Gastrocnemius medialis (tissue), 4 donors: ENCODE measurements around the gene UBE2V1.

Experiments used
- CTCF ChIP-seq, 5 experiments: fragments of 450-650 bp in 3 of 5; fragments of 200-600 bp in 2 of 5; sonication (generic) in 2 of 5; IDR thresholded peaks in 4 of 5; conservative IDR thresholded peaks in 1 of 5; 1 replicate in 4 of 5; 2 replicates in 1 of 5; pipeline ENCODE4 v1.5.1; 2016 to 2019; ENCODE audit warnings: antibody characterized with exemption in 5 of 5, mild to moderate bottlenecking in 3 of 5, moderate library complexity in 3 of 5
- POLR2A ChIP-seq, 2 donors: fragments of 450-650 bp; IDR thresholded peaks; one replicate each; pipeline ENCODE4 v1.6.1; 2017; ENCODE audit warnings: antibody characterized with exemption in 2 of 2, mild to moderate bottlenecking in 2 of 2, moderate library complexity in 2 of 2

- TF ChIP-seq CTCF (IDR thresholded peaks at IDR 0.05 in 4 of 5, conservative IDR thresholded peaks at IDR 0.05 in 1 of 5) = no peak
- no peak for TF ChIP-seq POLR2A (IDR thresholded peaks at IDR 0.05)
Measured at GRCh38 chr20:50124496-50124895, 11.5 kb upstream of the UBE2V1 start.
